ENCODE data around the gene C1orf210. TPM values are rescaled to one million over a fixed set of nuclear protein-coding genes. Genes with fewer than 3 reads are reported as not detected.

Gene C1orf210
- total RNA-seq, 1 experiment from 2014 or later, result 29.3 TPM

- BruUV-seq (replicated peaks), result no TSS peak
- Histone ChIP-seq H3K27ac (no peak overlapping the region), H3K4me2 (no peak overlapping the region), H3K9me3 (ENCODE audit: insufficient read depth, low read depth) (no peaks in the 10 kb centered on the region), H3K79me2 (ENCODE audit: low read depth) (peaks cover 20% of the 10 kb centered on the region), H3K36me3 (ENCODE audit: low read depth) (no peaks in the 10 kb centered on the region), H3K4me3 (no peak overlapping the region), H3K9me2 (ENCODE audit: insufficient read depth) (no peaks in the 10 kb centered on the region), H3K4me1 (replicated peaks; ENCODE audit: insufficient read depth) (peaks cover 32% of the 10 kb centered on the region), H2AFZ (no peak overlapping the region), H4K20me1 (ENCODE audit: insufficient read depth) (no peaks in the 10 kb centered on the region), H3F3A (ENCODE audit: insufficient read depth, low read depth) (peaks cover 3% of the 10 kb centered on the region), H3K27me3 (ENCODE audit: insufficient read depth, low read depth) (no peaks in the 10 kb centered on the region)
- TF ChIP-seq EZH2 (IDR thresholded peaks at IDR 0.05; ENCODE audit: low read depth) (no peak), CTCF (conservative IDR thresholded peaks at IDR 0.05) (no peak)
- POLR2A ChIA-PET (ENCODE audit: unreplicated experiment), result interaction anchor here (0.6 kb wide), 2 partner anchors 141 to 471 kb away, joined by 4 to 6 read pairs; partner anchors contain the start of gene SVBP
- intact Hi-C loops (cut with micrococcal nuclease; ENCODE audit: unreplicated experiment), result loop anchor here (5.0 kb wide), 1 partner anchor 34 kb away; no protein-coding TSS in a partner anchor
- DNase-seq, result no peak
- CTCF ChIA-PET, result no interaction called here
These were observed 2.8 kb upstream of the C1orf210 start for GRCh38 chr1:43288058-43288784.

DNA sequence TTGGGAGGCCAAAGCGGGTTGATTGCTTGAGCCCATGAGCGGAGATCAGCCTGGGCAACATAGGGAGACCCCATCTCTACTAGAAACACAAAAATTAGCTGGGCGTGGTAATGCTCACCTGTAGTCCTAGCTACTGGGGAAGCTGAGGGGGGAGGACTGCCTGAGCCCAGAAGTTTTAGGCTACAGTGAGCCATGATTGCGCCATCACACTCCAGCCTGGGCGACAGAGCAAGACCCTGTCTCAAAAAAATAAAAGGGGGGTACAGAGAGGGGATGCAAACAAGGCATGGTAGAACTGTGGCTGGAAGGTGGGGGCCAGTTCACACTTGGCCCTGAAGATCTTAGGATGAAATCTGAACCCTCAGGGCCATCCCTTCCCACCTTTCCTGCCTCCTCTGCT, 1.2 kb upstream of the C1orf210 start:
- Histone ChIP-seq H3K27me3 (ENCODE audit: insufficient read depth, low read depth) (no peaks in the 10 kb centered on the region), H3K9me2 (ENCODE audit: insufficient read depth) (no peaks in the 10 kb centered on the region), H3K9me3 (ENCODE audit: insufficient read depth, low read depth) (no peaks in the 10 kb centered on the region), H3K4me2 (no peak overlapping the region), H3K27ac (no peak overlapping the region), H2AFZ (no peak overlapping the region), H4K20me1 (ENCODE audit: insufficient read depth) (no peaks in the 10 kb centered on the region), H3F3A (ENCODE audit: insufficient read depth, low read depth) (no peaks in the 10 kb centered on the region; the same call in 1 of the 2 replicates), H3K36me3 (ENCODE audit: low read depth) (no peaks in the 10 kb centered on the region), H3K4me1 (replicated peaks; ENCODE audit: insufficient read depth) (peaks cover 22% of the 10 kb centered on the region), H3K79me2 (ENCODE audit: low read depth) (peaks cover 20% of the 10 kb centered on the region), H3K4me3 (no peak overlapping the region)
- ChIA-PET CTCF (no interaction called here), POLR2A (ENCODE audit: unreplicated experiment) (interaction anchor here (0.6 kb wide), 2 partner anchors 16 to 96 kb away, joined by 3 to 7 read pairs; no protein-coding TSS in a partner anchor)
- TF ChIP-seq CTCF (conservative IDR thresholded peaks at IDR 0.05), result no peak
- TF ChIP-seq EZH2 (IDR thresholded peaks at IDR 0.05; ENCODE audit: low read depth), result no peak
- no peak for DNase-seq
- BruUV-seq (replicated peaks), result no TSS peak
- intact Hi-C loops (cut with micrococcal nuclease; ENCODE audit: unreplicated experiment), result loop anchor here (5.0 kb wide), 1 partner anchor 36 kb away; no protein-coding TSS in a partner anchor

DNA sequence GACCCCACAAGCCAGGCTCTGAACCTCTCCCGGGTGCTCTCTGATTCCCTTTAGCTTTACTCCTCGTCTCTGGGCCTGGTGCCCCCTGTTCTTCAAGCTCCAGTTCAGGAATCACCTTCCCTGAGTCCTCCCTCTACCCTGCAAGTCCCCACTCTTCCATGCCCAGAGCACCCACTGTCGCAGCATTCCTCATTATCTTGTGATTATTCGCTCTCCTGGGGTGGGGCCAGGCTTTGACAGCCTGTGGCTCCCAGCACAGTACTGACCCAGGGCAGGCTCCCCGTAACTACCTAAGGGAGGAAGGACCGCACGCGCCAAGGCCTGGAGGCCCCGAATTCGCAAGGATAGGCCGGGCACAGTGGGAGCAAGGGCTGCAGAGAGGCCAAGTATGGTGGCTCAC, 734 bp upstream of the C1orf210 start:
- H3K27me3 ChIP-seq (ENCODE audit: insufficient read depth, low read depth), result no peaks in the 10 kb centered on the region
- H3K27ac ChIP-seq, result peak overlapping the region; percentile 21; the same call in 1 of the 2 replicates
- peaks cover 20% of the 10 kb centered on the region for H3K79me2 ChIP-seq (ENCODE audit: low read depth)
- ChIA-PET CTCF (interaction anchor here (0.6 to 1.2 kb wide), 6 partner anchors 8 to 274 kb away, joined by 3 to 14 read pairs (median 8); no protein-coding TSS in a partner anchor), POLR2A (ENCODE audit: unreplicated experiment) (interaction anchor here (0.6 to 1.3 kb wide), 10 partner anchors 11 to 105 kb away, joined by 3 to 37 read pairs (median 6); partner anchors contain the start of genes CDC20 and ELOVL1)
- no peak for TF ChIP-seq CTCF (conservative IDR thresholded peaks at IDR 0.05)
- TF ChIP-seq EZH2 (IDR thresholded peaks at IDR 0.05; ENCODE audit: low read depth), result no peak
- H3F3A ChIP-seq (ENCODE audit: insufficient read depth, low read depth), result no peaks in the 10 kb centered on the region; the same call in 1 of the 2 replicates
- intact Hi-C loops (cut with micrococcal nuclease; ENCODE audit: unreplicated experiment), result loop anchor here (5.0 kb wide), 1 partner anchor 36 kb away; no protein-coding TSS in a partner anchor
- H3K4me3 ChIP-seq, result peak overlapping the region; percentile 71; the same call in 1 of the 2 replicates
- H3K4me1 ChIP-seq (replicated peaks; ENCODE audit: insufficient read depth), result peaks cover 22% of the 10 kb centered on the region
- peak overlapping the region; percentile 99 for H3K4me2 ChIP-seq
- no TSS peak for BruUV-seq (replicated peaks)
- no peak overlapping the region for H2AFZ ChIP-seq
- no peaks in the 10 kb centered on the region for H3K9me3 ChIP-seq (ENCODE audit: insufficient read depth, low read depth)
- no peaks in the 10 kb centered on the region for H3K9me2 ChIP-seq (ENCODE audit: insufficient read depth)
- H3K36me3 ChIP-seq (ENCODE audit: low read depth), result no peaks in the 10 kb centered on the region
- H4K20me1 ChIP-seq (ENCODE audit: insufficient read depth), result no peaks in the 10 kb centered on the region
- no peak for DNase-seq
